Measurements from ENCODE around the gene SEC24D.
"Not testable (repeated sequence)": the region's sequence is repeated elsewhere in the genome, so short reads cannot be mapped to it uniquely, and the experiment has no call there.

The SEC24D gene

GRCh38 chr4:118801895-118802575 lies 33.9 kb downstream of the SEC24D start:
- no peaks in the 10 kb centered on the region for H3K9me3 ChIP-seq (ENCODE audit: control insufficient read depth, low read length)
- H3K36me3 ChIP-seq (ENCODE audit: control insufficient read depth, insufficient read depth, low read length, severe bottlenecking), result peaks cover 91% of the 10 kb centered on the region
- H3K9ac ChIP-seq (ENCODE audit: low read length), result no peak overlapping the region
- H3K4me1 ChIP-seq (ENCODE audit: control insufficient read depth, insufficient read depth, low read length), result peaks cover 12% of the 10 kb centered on the region
- no peaks in the 10 kb centered on the region for H3K27me3 ChIP-seq (replicated peaks; ENCODE audit: control insufficient read depth, insufficient read depth, low read length)
- peak; percentile 43 for DNase-seq (ENCODE audit: low read depth)
- no peak overlapping the region for H3K4me3 ChIP-seq (ENCODE audit: low read length)

GRCh38 chr4:118799231-118799942 lies 36.5 kb downstream of the SEC24D start:
- Histone ChIP-seq H3K9ac (ENCODE audit: low read length) (no peak overlapping the region), H3K9me3 (ENCODE audit: control insufficient read depth, low read length) (no peaks in the 10 kb centered on the region), H3K27me3 (replicated peaks; ENCODE audit: control insufficient read depth, insufficient read depth, low read length) (no peaks in the 10 kb centered on the region), H3K4me3 (ENCODE audit: low read length) (no peak overlapping the region), H3K4me1 (ENCODE audit: control insufficient read depth, insufficient read depth, low read length) (peaks cover 12% of the 10 kb centered on the region), H3K36me3 (ENCODE audit: control insufficient read depth, insufficient read depth, low read length, severe bottlenecking) (peaks cover 91% of the 10 kb centered on the region)
- no peak for DNase-seq (ENCODE audit: low read depth)

GRCh38 chr4:118798658-118799057 lies 37.3 kb downstream of the SEC24D start:
- peaks cover 91% of the 10 kb centered on the region for H3K36me3 ChIP-seq (ENCODE audit: control insufficient read depth, insufficient read depth, low read length, severe bottlenecking)

GRCh38 chr4:118797558-118798142 lies 38.3 kb downstream of the SEC24D start:
- H3K36me3 ChIP-seq (ENCODE audit: control insufficient read depth, insufficient read depth, low read length, severe bottlenecking), result peaks cover 89% of the 10 kb centered on the region
- H3K4me3 ChIP-seq (ENCODE audit: low read length), result no peak overlapping the region
- H3K4me1 ChIP-seq (ENCODE audit: control insufficient read depth, insufficient read depth, low read length), result peaks cover 12% of the 10 kb centered on the region
- no peak overlapping the region for H3K9ac ChIP-seq (ENCODE audit: low read length)
- H3K27me3 ChIP-seq (replicated peaks; ENCODE audit: control insufficient read depth, insufficient read depth, low read length), result no peaks in the 10 kb centered on the region
- DNase-seq (ENCODE audit: low read depth), result peak; percentile 51
- no peaks in the 10 kb centered on the region for H3K9me3 ChIP-seq (ENCODE audit: control insufficient read depth, low read length)

More at GRCh38 chr4:118798658-118799057, 37.3 kb downstream of the SEC24D start:
- Histone ChIP-seq H3K9ac (ENCODE audit: low read length) (no peak overlapping the region), H3K4me1 (ENCODE audit: control insufficient read depth, insufficient read depth, low read length) (peaks cover 12% of the 10 kb centered on the region), H3K4me3 (ENCODE audit: low read length) (no peak overlapping the region), H3K9me3 (ENCODE audit: control insufficient read depth, low read length) (no peaks in the 10 kb centered on the region), H3K27me3 (replicated peaks; ENCODE audit: control insufficient read depth, insufficient read depth, low read length) (no peaks in the 10 kb centered on the region)
- DNase-seq (ENCODE audit: low read depth), result no peak

- not testable (repeated sequence) for H3K9me3 ChIP-seq (ENCODE audit: control insufficient read depth, low read length); H3K9ac ChIP-seq (ENCODE audit: low read length); H3K4me1 ChIP-seq (ENCODE audit: control insufficient read depth, insufficient read depth, low read length); H3K27me3 ChIP-seq (replicated peaks; ENCODE audit: control insufficient read depth, insufficient read depth, low read length); H3K4me3 ChIP-seq (ENCODE audit: low read length); DNase-seq (ENCODE audit: low read depth)
- H3K36me3 ChIP-seq (ENCODE audit: control insufficient read depth, insufficient read depth, low read length, severe bottlenecking), result peaks cover 67% of the 10 kb centered on the region
Measured at GRCh38 chr4:118791690-118792446, 44.1 kb downstream of the SEC24D start.

- Histone ChIP-seq H3K36me3 (ENCODE audit: control insufficient read depth, insufficient read depth, low read length, severe bottlenecking) (peaks cover 54% of the 10 kb centered on the region), H3K9ac (ENCODE audit: low read length) (no peak overlapping the region), H3K4me1 (ENCODE audit: control insufficient read depth, insufficient read depth, low read length) (peaks cover 4% of the 10 kb centered on the region), H3K9me3 (ENCODE audit: control insufficient read depth, low read length) (no peaks in the 10 kb centered on the region), H3K4me3 (ENCODE audit: low read length) (no peak overlapping the region), H3K27me3 (replicated peaks; ENCODE audit: control insufficient read depth, insufficient read depth, low read length) (no peaks in the 10 kb centered on the region)
- DNase-seq (ENCODE audit: low read depth), result no peak
Measured at GRCh38 chr4:118790544-118790943, 45.4 kb downstream of the SEC24D start.

GRCh38 chr4:118788911-118789310 lies 47.0 kb downstream of the SEC24D start:
- Histone ChIP-seq H3K27me3 (replicated peaks; ENCODE audit: control insufficient read depth, insufficient read depth, low read length) (no peaks in the 10 kb centered on the region), H3K4me1 (ENCODE audit: control insufficient read depth, insufficient read depth, low read length) (peaks cover 4% of the 10 kb centered on the region), H3K9me3 (ENCODE audit: control insufficient read depth, low read length) (no peaks in the 10 kb centered on the region), H3K36me3 (ENCODE audit: control insufficient read depth, insufficient read depth, low read length, severe bottlenecking) (peaks cover 37% of the 10 kb centered on the region), H3K4me3 (ENCODE audit: low read length) (no peak overlapping the region), H3K9ac (ENCODE audit: low read length) (no peak overlapping the region)
- no peak for DNase-seq (ENCODE audit: low read depth)

- Histone ChIP-seq H3K27me3 (replicated peaks; ENCODE audit: control insufficient read depth, insufficient read depth, low read length) (no peaks in the 10 kb centered on the region), H3K4me3 (ENCODE audit: low read length) (no peak overlapping the region), H3K9me3 (ENCODE audit: control insufficient read depth, low read length) (no peaks in the 10 kb centered on the region), H3K9ac (ENCODE audit: low read length) (no peak overlapping the region), H3K36me3 (ENCODE audit: control insufficient read depth, insufficient read depth, low read length, severe bottlenecking) (peaks cover 39% of the 10 kb centered on the region), H3K4me1 (ENCODE audit: control insufficient read depth, insufficient read depth, low read length) (peaks cover 9% of the 10 kb centered on the region)
- no peak for DNase-seq (ENCODE audit: low read depth)
Measured at GRCh38 chr4:118787844-118788380, 48.0 kb downstream of the SEC24D start.

- no peaks in the 10 kb centered on the region for H3K9me3 ChIP-seq (ENCODE audit: control insufficient read depth, low read length)
- peaks cover 42% of the 10 kb centered on the region for H3K36me3 ChIP-seq (ENCODE audit: control insufficient read depth, insufficient read depth, low read length, severe bottlenecking)
- H3K9ac ChIP-seq (ENCODE audit: low read length), result no peak overlapping the region
- H3K27me3 ChIP-seq (replicated peaks; ENCODE audit: control insufficient read depth, insufficient read depth, low read length), result no peaks in the 10 kb centered on the region
- H3K4me1 ChIP-seq (ENCODE audit: control insufficient read depth, insufficient read depth, low read length), result peaks cover 9% of the 10 kb centered on the region
- no peak for DNase-seq (ENCODE audit: low read depth)
- no peak overlapping the region for H3K4me3 ChIP-seq (ENCODE audit: low read length)
Measured at GRCh38 chr4:118784776-118785175, 51.1 kb downstream of the SEC24D start.

GRCh38 chr4:118783887-118784286 lies 52.0 kb downstream of the SEC24D start:
- Histone ChIP-seq H3K27me3 (replicated peaks; ENCODE audit: control insufficient read depth, insufficient read depth, low read length) (no peaks in the 10 kb centered on the region), H3K36me3 (ENCODE audit: control insufficient read depth, insufficient read depth, low read length, severe bottlenecking) (peaks cover 35% of the 10 kb centered on the region), H3K9ac (ENCODE audit: low read length) (no peak overlapping the region), H3K4me1 (ENCODE audit: control insufficient read depth, insufficient read depth, low read length) (peaks cover 9% of the 10 kb centered on the region), H3K4me3 (ENCODE audit: low read length) (no peak overlapping the region), H3K9me3 (ENCODE audit: control insufficient read depth, low read length) (no peaks in the 10 kb centered on the region)
- DNase-seq (ENCODE audit: low read depth), result peak; percentile 60

GRCh38 chr4:118782886-118783285 lies 53.0 kb downstream of the SEC24D start:
- not testable (repeated sequence) for H3K9ac ChIP-seq (ENCODE audit: low read length); H3K27me3 ChIP-seq (replicated peaks; ENCODE audit: control insufficient read depth, insufficient read depth, low read length); DNase-seq (ENCODE audit: low read depth); H3K9me3 ChIP-seq (ENCODE audit: control insufficient read depth, low read length); H3K4me3 ChIP-seq (ENCODE audit: low read length); H3K4me1 ChIP-seq (ENCODE audit: control insufficient read depth, insufficient read depth, low read length)
- H3K36me3 ChIP-seq (ENCODE audit: control insufficient read depth, insufficient read depth, low read length, severe bottlenecking), result peaks cover 25% of the 10 kb centered on the region
